Measurements from ENCODE around the gene EDEM1.

Gene EDEM1

DNA sequence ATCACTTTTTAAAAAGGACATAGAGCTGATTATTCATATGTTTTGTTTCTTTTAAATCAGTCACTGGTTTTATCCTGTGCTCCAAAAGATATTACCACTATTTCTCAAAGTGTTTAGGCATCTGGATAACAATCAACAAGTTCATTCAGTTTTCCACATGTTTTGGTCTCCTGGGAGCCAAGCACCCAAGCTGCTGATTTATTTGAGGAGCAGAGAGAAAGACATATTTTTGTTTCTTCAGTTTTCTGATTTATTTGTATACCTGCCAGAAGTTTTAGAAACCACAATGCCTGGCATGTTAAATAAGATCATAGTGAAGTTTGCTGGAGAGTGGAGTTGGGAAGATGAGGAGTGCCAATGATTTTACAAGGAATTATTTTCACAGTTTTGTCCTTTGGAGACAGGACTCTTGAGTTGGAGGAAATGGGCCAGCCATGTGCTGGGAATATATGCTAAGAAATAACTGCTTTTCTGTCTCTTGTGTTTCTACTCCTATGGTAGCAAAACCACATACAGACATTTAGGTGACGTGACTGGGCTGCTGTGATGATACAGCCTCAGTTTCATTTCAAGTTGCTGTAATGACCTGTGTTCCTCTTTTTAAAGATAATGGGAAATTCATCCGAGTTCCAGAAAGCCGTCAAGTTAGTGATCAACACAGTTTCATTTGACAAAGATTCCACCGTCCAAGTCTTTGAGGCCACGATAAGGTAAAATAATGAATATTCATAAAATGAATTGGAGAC lies 11.7 kb downstream of the EDEM1 start:
- DNase-seq (ENCODE audit: low spot score): no peak

GRCh38 chr3:5201536-5201935 lies 14.0 kb downstream of the EDEM1 start:
- no peak for DNase-seq (ENCODE audit: low spot score)

DNA sequence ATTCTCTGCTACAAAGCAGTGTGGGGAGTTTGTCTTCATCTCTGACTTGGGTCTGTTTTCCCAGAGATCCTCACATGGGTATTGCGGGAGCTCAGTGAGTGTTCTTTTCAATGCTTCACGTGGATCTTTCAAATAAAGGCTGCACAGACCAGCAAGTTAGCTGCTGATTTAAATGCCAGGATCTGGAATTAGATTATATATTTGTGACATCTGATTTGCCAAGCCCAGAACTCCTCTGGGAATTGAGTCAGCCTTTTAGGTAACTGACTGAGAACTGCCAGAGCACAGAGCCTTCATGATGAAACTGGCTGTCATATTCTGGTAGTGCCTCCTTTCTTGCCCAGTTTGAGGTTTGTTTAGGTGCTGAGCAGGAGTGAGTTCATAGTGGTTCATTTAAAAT lies 14.7 kb downstream of the EDEM1 start:
- DNase-seq (ENCODE audit: low spot score): no peak

DNA sequence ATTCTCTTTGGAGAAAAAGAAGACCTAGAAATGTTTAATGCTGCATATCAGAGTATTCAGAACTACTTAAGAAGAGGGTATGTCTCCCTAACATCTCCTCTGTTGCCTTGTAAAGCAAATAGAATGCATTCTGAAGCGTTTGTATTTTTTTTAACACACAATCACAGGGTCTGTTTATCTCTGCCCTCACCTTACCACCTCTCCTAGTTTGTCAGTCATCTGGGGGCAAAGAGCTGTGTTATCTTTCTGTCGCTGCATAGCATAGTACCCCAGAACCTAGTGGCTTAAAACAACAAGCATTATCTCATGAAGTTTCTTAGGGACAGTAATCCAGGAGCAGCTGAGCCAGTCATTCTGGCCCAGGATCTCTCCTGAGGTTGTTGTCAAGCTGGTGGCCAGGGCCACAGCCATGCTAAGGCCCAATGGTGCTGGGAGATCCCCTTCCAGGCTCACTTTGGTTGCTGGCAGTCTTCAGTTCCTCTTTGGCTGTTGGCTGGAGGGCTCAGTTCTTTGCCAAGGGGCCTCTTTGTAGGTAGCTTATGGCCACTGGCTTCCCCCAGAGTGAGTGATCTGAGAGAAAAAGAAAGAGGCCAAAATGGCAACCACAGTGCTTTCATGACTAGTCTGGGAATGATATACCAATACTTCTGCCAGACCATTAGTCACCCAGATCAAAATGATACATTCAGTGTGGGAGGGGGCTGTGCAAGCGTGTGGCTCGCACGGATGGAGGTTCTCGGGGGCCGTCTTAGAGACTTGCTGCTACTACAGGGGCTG lies 17.8 kb downstream of the EDEM1 start:
- no peak for DNase-seq (ENCODE audit: low spot score)

- no peak for DNase-seq (ENCODE audit: low spot score)
Measured at GRCh38 chr3:5210926-5211325, 23.4 kb downstream of the EDEM1 start.

- DNase-seq (ENCODE audit: low spot score): no peak
Measured at GRCh38 chr3:5212628-5213573, 25.4 kb downstream of the EDEM1 start.

DNA sequence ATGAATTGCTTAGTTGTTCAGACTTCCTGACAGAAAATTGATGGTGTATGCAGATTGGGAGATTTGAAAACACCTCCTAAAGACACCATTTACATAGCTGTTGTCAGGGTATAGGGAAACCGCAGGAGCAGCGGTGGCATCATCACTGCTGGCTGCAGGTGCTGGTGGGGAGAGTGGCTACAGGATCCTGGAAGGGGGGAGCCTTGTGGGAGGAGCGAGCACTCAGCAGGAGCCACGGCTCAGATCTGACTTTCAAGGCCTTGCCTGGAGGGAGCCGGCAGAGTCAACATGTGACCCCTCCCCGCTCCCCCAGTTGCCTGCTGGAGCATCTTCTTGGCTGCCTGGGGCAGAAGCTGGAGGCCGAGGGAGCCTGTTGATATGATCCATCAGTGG lies 26.1 kb downstream of the EDEM1 start:
- no peak for DNase-seq (ENCODE audit: low spot score)

GRCh38 chr3:5214352-5214751 lies 26.8 kb downstream of the EDEM1 start:
- no peak for DNase-seq (ENCODE audit: low spot score)

- DNase-seq (ENCODE audit: low spot score): no peak
Measured at GRCh38 chr3:5217824-5218595, 30.5 kb downstream of the EDEM1 start.

- DNase-seq (ENCODE audit: low spot score): no peak
Measured at GRCh38 chr3:5218815-5219214, 31.3 kb downstream of the EDEM1 start.

GRCh38 chr3:5219216-5219615 lies 31.7 kb downstream of the EDEM1 start:
- DNase-seq (ENCODE audit: low spot score): no peak

- DNase-seq (ENCODE audit: low spot score): no peak
Measured at GRCh38 chr3:5220193-5220592, 32.7 kb downstream of the EDEM1 start.

GRCh38 chr3:5220667-5221431 lies 33.3 kb downstream of the EDEM1 start:
- no peak for DNase-seq (ENCODE audit: low spot score)

- no peak for DNase-seq (ENCODE audit: low spot score)
Measured at GRCh38 chr3:5221701-5222100, 34.2 kb downstream of the EDEM1 start.

- DNase-seq (ENCODE audit: low spot score): no peak
Measured at GRCh38 chr3:5222283-5223005, 34.9 kb downstream of the EDEM1 start.

DNA sequence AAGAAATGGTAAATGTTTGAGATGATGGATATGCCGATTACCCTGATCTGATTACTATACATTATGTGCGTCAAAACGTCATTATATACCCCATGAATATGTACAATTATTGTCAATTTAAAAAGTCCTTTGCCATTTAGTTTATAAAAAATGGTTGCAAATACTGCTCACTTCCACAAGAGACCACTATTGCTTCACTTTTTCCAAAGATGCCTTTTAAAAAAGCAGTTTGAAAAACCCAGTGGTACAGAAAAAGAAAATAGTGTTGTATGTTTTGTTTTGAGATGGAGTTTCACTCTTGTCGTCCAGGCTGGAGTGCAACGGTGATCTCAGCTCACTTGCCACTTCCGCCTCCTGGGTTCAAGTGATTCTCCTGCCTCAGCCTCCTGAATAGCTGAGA lies 39.3 kb downstream of the EDEM1 start:
- DNase-seq (ENCODE audit: low spot score): peak; percentile 54

DNA sequence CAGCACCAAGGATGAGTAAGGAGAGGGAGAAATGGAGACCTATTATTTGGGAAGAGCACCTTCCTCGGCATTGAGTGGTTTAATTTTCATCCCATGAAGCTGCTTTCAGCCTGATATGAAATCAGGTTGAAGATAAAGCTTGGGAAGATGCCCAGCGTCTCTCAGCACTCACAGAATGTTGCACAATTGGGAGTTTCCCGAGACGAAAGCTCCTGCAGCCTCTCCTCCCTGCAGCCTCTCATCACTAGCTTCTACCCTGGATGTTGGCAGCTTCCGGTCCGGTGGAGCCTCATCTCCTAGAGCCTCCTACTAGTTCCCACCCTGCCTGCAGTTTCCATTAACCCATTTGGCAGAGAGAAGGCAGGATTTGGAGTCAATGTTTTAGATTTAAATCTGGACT lies 40.3 kb downstream of the EDEM1 start:
- no peak for DNase-seq (ENCODE audit: low spot score)

DNA sequence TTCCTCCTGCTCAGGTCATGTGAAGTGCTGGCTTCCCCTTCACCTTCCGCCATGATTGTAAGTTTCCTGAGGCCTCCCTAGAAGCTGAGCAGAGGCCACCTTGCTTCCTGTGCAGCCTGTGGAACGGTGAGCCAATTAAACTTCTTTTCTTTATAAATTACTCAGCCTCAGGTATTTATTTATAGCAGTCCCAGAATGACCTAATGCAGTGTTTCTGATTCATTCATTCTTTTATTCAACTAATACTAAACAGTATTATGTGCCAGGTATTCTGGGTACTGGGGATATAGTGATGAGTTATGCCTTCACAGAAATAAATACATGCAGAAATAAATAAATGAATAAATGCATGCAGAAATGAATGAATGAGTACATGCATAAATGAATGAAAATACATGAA lies 41.9 kb downstream of the EDEM1 start:
- DNase-seq (ENCODE audit: low spot score): no peak

DNA sequence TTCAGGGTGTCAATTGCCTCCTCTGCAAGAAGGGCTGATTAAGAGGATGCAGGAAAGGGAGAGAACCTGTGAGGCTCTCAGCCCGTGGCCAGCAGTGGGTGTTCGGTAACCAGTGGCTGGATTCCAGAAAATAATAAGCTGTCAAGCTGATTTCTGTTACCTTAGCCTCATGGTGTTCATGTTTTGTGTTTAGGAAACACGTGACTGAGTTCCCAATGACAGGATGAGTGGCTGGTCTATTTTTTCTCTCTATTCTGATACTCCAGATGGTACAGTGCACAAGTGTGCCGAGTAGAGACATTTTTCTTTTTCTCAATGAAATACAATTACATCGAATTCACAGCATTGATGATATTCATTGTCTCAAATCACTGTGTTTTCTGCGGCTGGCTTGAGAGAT lies 43.6 kb downstream of the EDEM1 start:
- no peak for DNase-seq (ENCODE audit: low spot score)

DNA sequence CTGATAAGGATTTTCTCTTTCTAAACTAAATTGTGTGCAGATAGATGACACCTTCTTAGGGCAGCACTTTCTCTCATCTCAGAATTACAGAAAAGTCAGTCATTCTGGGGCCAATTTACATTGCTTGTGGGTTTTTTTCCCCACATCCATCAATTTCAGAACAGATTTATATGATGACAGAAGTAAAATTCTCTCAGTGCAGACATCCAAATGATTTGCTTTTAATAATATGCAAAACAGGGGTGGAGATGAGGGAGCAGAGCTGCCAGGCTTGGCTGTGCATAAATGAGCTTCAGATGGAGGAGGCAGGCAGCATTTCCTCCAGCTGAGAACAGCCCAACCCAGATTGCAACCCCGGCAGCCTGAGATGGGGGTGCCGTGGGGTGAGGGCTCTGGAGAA lies 44.0 kb downstream of the EDEM1 start:
- no peak for DNase-seq (ENCODE audit: low spot score)

Data from RKO (cell line).